HG03442 (cell line): ENCODE measurements around the gene HSPA12A.

Experiments used
- ATAC-seq: cut with Tn5 transposase; IDR thresholded peaks from one replicate; pipeline ENCODE4 v1.9.1; 2021; ENCODE audit warnings: mild to moderate bottlenecking, moderate library complexity; ENCODE audit not compliant: unreplicated experiment

HSPA12A gene

GRCh38 chr10:116771101-116771958 lies 29.0 kb upstream of the HSPA12A start:
- ATAC-seq: no peak

- ATAC-seq: no peak
Measured at GRCh38 chr10:116770281-116770680, 27.9 kb upstream of the HSPA12A start.

- no peak for ATAC-seq
Measured at GRCh38 chr10:116769791-116770190, 27.4 kb upstream of the HSPA12A start.

GRCh38 chr10:116769368-116769767 lies 27.0 kb upstream of the HSPA12A start:
- no peak for ATAC-seq

- no peak for ATAC-seq
Measured at GRCh38 chr10:116768786-116769185, 26.4 kb upstream of the HSPA12A start.

- no peak for ATAC-seq
Measured at GRCh38 chr10:116766837-116767634, 24.7 kb upstream of the HSPA12A start.

GRCh38 chr10:116766241-116766827 lies 24.0 kb upstream of the HSPA12A start:
- no peak for ATAC-seq

- no peak for ATAC-seq
Measured at GRCh38 chr10:116765648-116766081, 23.3 kb upstream of the HSPA12A start.

- no peak for ATAC-seq
Measured at GRCh38 chr10:116764979-116765378, 22.6 kb upstream of the HSPA12A start.

- ATAC-seq: no peak
Measured at GRCh38 chr10:116763440-116763839, 21.1 kb upstream of the HSPA12A start.

GRCh38 chr10:116761883-116762282 lies 19.5 kb upstream of the HSPA12A start:
- no peak for ATAC-seq

- no peak for ATAC-seq
Measured at GRCh38 chr10:116760919-116761318, 18.6 kb upstream of the HSPA12A start.

GRCh38 chr10:116757246-116757645 lies 14.9 kb upstream of the HSPA12A start:
- no peak for ATAC-seq

- ATAC-seq: no peak
Measured at GRCh38 chr10:116756277-116756676, 13.9 kb upstream of the HSPA12A start.

- ATAC-seq: no peak
Measured at GRCh38 chr10:116753759-116754158, 11.4 kb upstream of the HSPA12A start.

GRCh38 chr10:116752969-116753665 lies 10.8 kb upstream of the HSPA12A start:
- ATAC-seq: no peak

GRCh38 chr10:116752563-116752962 lies 10.2 kb upstream of the HSPA12A start:
- no peak for ATAC-seq

GRCh38 chr10:116748471-116748870 lies 6.1 kb upstream of the HSPA12A start:
- ATAC-seq: no peak

GRCh38 chr10:116748041-116748440 lies 5.7 kb upstream of the HSPA12A start:
- ATAC-seq: no peak

GRCh38 chr10:116747325-116747724 lies 5.0 kb upstream of the HSPA12A start:
- no peak for ATAC-seq

- ATAC-seq: no peak
Measured at GRCh38 chr10:116744885-116745284, 2.5 kb upstream of the HSPA12A start.
